ENCODE data around the gene CGB3.

- no peak for TF ChIP-seq POLR2A (IDR thresholded peaks at IDR 0.05)
- TF ChIP-seq CTCF (IDR thresholded peaks at IDR 0.05), result no peak
- TF ChIP-seq POLR2AphosphoS5 (IDR thresholded peaks at IDR 0.05), result no peak
Measured at GRCh38 chr19:49016067-49016839, 7.9 kb downstream of the CGB3 start.

Measured in suprapubic skin (tissue), 4 donors.